ENCODE measurements around the gene IGF1R.

GRCh38 chr15:98843844-98844243 lies 195.5 kb downstream of the IGF1R start:
- TF ChIP-seq CTCF (IDR thresholded peaks at IDR 0.05) (no peak), POLR2A (IDR thresholded peaks at IDR 0.05) (no peak)
